Keratinocyte (primary cell): ENCODE results near the gene PRLHR. TPM values are rescaled to one million over a fixed set of nuclear protein-coding genes. Genes with fewer than 3 reads are reported as not detected.

Experiments
- DNase-seq: peaks from one replicate; pipeline ENCODE4 v3.0.0-alpha.2; 2011; ENCODE audit warnings: low read depth, missing footprints, low spot score
- FAIRE-seq: peaks from 2 replicates; lab custom pipeline; 2011; peaks lifted over from hg19 to GRCh38; lab: Jason Lieb, UNC
- H2AFZ ChIP-seq: 2 replicates; pipeline ENCODE4 v1.6.0; 2012; ENCODE audit warnings: low read length, control low read depth, inconsistent platforms; ENCODE audit not compliant: control insufficient read depth
- H3K27ac ChIP-seq: 2 replicates; pipeline ENCODE4 v1.5.1; 2011; ENCODE audit warnings: low read length; ENCODE audit not compliant: control insufficient read depth, insufficient read depth
- H3K27me3 ChIP-seq: 3 replicates; pipeline ENCODE4 v1.6.0; 2011; ENCODE audit warnings: low read length; ENCODE audit not compliant: control insufficient read depth, insufficient read depth; ENCODE audit errors: extremely low read depth
- H3K36me3 ChIP-seq, 2 experiments: 2 replicates in 1 of 2; 3 replicates in 1 of 2; pipeline ENCODE4 v1.5.1; 2011; ENCODE audit warnings: low read length in 2 of 2, mild to moderate bottlenecking in 1 of 2; ENCODE audit not compliant: control insufficient read depth in 2 of 2, insufficient read depth in 2 of 2; ENCODE audit errors: extremely low read depth in 1 of 2
- H3K4me1 ChIP-seq: 3 replicates; pipeline ENCODE4 v1.5.1; 2011; ENCODE audit warnings: low read length; ENCODE audit not compliant: control insufficient read depth, insufficient read depth; ENCODE audit errors: extremely low read depth
- H3K4me2 ChIP-seq: 3 replicates; pipeline ENCODE4 v1.6.0; 2011; ENCODE audit warnings: low read depth, low read length; ENCODE audit not compliant: control insufficient read depth, insufficient read depth; ENCODE audit errors: extremely low read depth
- H3K4me3 ChIP-seq, 3 experiments: fragments of 200-600 bp in 1 of 3; sonication (generic) in 1 of 3; 2 replicates in 2 of 3; 3 replicates in 1 of 3; pipeline ENCODE4 v1.5.1; 2011 to 2016; ENCODE audit warnings: low read length in 3 of 3, mild to moderate bottlenecking in 3 of 3, control low read depth in 2 of 3, inconsistent platforms in 1 of 3, low read depth in 1 of 3, mixed read lengths in 1 of 3, mixed run types in 1 of 3, moderate library complexity in 1 of 3; ENCODE audit not compliant: control insufficient read depth in 2 of 3, insufficient read depth in 2 of 3; ENCODE audit errors: extremely low read depth in 1 of 3
- H3K79me2 ChIP-seq: 2 replicates; pipeline ENCODE4 v1.6.0; 2012; ENCODE audit warnings: low read length; ENCODE audit not compliant: control insufficient read depth, insufficient read depth
- H3K9ac ChIP-seq: 3 replicates; pipeline ENCODE4 v1.6.0; 2011; ENCODE audit warnings: low read length; ENCODE audit not compliant: control insufficient read depth, insufficient read depth; ENCODE audit errors: extremely low read depth
- H3K9me1 ChIP-seq: 3 replicates; pipeline ENCODE4 v1.6.0; 2011; ENCODE audit warnings: low read length; ENCODE audit not compliant: control insufficient read depth, insufficient read depth; ENCODE audit errors: extremely low read depth
- H3K9me3 ChIP-seq: 2 replicates; pipeline ENCODE4 v1.5.1; 2012; ENCODE audit warnings: low read depth, low read length; ENCODE audit not compliant: control insufficient read depth
- H4K20me1 ChIP-seq: 3 replicates; pipeline ENCODE4 v1.6.0; 2011; ENCODE audit warnings: low read length; ENCODE audit not compliant: control insufficient read depth, insufficient read depth; ENCODE audit errors: extremely low read depth
- EZH2 ChIP-seq: IDR thresholded peaks from one replicate; pipeline ENCODE4 v1.6.1; 2012; ENCODE audit warnings: inconsistent platforms, mild to moderate bottlenecking, low read length, moderate library complexity
- dilution Hi-C: fragments of 300-500 bp; cut with MboI; formaldehyde crosslinking; loops from one replicate; pipeline ENCODE4 v1.7.0; 2020; ENCODE audit warnings: low sequenced_read_pairs; ENCODE audit not compliant: extremely low pct_ligation_motif_present
- polyA plus RNA-seq, 5 experiments: library from polyadenylated mRNA; depleted of rRNA in 3 of 5; stranded (reverse) in 3 of 5; stranded (forward) in 1 of 5; unstranded in 1 of 5; fragments of >200 nt; gene quantifications; 1 replicate in 1 of 5; 2 replicates in 3 of 5; 3 replicates in 1 of 5; pipeline versions ENCODE4 v1.2.1 to v1.2.3, GENCODE V29; 2011 to 2012; ENCODE audit warnings: missing spikeins in 2 of 5, low read depth in 1 of 5, low replicate concordance in 1 of 5
- TF ChIP-seq, protein P1 (sequence below), 3 experiments: IDR thresholded peaks in 1 of 3; conservative IDR thresholded peaks in 1 of 3; optimal IDR thresholded peaks in 1 of 3; 2 replicates in 2 of 3; 3 replicates in 1 of 3; pipeline versions ENCODE3 to v1.5.1; 2011; ENCODE audit warnings: low read length in 3 of 3, mild to moderate bottlenecking in 3 of 3, moderate library complexity in 2 of 3, control low read depth in 1 of 3, inconsistent platforms in 1 of 3; ENCODE audit not compliant: insufficient read depth in 2 of 3; ENCODE audit errors: extremely low read depth in 1 of 3

PRLHR gene
- polyA plus RNA-seq, 1 donor (not counting 4 experiments of a cell fraction or from before 2014, with no cell fraction given): not detected

DNA sequence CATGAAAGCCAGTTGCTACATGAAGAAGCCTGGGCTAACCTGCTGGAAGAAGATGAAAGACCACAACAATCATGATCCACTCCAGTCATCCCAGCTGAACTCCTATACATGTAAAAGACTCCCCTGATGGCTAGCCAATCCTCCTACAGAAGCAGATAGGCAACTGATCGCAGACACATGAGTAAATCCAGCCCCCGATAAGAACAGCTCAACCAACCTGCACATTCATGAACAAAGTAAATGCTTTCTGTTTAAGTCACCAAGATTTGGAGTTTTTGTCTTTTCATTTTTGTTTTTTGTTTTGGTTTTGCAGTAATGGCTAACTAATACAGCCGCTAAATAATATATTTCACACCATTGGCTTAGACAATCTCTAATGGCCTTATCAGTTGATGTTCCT lies 53.7 kb downstream of the PRLHR start:
- Histone ChIP-seq H3K9ac (no peak overlapping the region), H3K9me3 (no peaks in the 10 kb centered on the region), H4K20me1 (no peaks in the 10 kb centered on the region), H3K36me3 (no peaks in the 10 kb centered on the region), H3K9me1 (no peaks in the 10 kb centered on the region), H3K4me2 (no peak overlapping the region), H3K4me3 (no peak overlapping the region), H3K79me2 (no peaks in the 10 kb centered on the region), H3K27me3 (no peaks in the 10 kb centered on the region), H3K27ac (no peak overlapping the region), H3K4me1 (peaks cover 15% of the 10 kb centered on the region), H2AFZ (no peak overlapping the region)
- dilution Hi-C loops: no loop called here
- DNase-seq (no peak), FAIRE-seq (peak; percentile 56)
- TF ChIP-seq, protein P1, sequence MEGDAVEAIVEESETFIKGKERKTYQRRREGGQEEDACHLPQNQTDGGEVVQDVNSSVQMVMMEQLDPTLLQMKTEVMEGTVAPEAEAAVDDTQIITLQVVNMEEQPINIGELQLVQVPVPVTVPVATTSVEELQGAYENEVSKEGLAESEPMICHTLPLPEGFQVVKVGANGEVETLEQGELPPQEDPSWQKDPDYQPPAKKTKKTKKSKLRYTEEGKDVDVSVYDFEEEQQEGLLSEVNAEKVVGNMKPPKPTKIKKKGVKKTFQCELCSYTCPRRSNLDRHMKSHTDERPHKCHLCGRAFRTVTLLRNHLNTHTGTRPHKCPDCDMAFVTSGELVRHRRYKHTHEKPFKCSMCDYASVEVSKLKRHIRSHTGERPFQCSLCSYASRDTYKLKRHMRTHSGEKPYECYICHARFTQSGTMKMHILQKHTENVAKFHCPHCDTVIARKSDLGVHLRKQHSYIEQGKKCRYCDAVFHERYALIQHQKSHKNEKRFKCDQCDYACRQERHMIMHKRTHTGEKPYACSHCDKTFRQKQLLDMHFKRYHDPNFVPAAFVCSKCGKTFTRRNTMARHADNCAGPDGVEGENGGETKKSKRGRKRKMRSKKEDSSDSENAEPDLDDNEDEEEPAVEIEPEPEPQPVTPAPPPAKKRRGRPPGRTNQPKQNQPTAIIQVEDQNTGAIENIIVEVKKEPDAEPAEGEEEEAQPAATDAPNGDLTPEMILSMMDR (optimal IDR thresholded peaks at IDR 0.05 in 1 of 3, IDR thresholded peaks at IDR 0.05 in 1 of 3, conservative IDR thresholded peaks at IDR 0.05 in 1 of 3; ENCODE audit: extremely low read depth in 1 of 3, insufficient read depth in 2 of 3, low read length in 3 of 3): no peak
- TF ChIP-seq EZH2: no peak

Other genes with a start within 250 kb of the PRLHR start
- 19.5 to 36.5 TPM (median 20.1 TPM) in 3 replicates for gene CACUL1, start 159.3 kb upstream of the PRLHR start, polyA plus RNA-seq